ENCODE data around the gene RNF113B.

RNF113B gene

DNA sequence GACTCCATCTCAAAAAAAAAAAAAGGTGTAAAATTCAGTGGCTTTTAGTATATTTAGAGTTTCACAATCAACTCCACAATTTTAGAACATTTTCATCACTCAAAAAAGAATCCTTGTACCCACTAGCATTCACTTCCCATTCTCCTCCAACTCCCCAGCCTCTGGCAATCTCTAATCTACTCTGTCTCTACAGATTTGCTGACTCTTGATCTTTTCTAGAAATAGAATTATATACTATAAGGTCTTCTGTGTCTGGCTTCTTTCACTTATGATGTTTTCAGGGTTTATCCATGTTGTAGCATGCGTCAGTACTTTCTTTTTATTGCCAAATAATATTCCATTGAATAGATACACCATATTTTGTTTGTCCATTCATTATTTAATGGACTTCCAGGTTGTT is 42.2 kb downstream of the RNF113B start:
- no peak for DNase-seq

DNA sequence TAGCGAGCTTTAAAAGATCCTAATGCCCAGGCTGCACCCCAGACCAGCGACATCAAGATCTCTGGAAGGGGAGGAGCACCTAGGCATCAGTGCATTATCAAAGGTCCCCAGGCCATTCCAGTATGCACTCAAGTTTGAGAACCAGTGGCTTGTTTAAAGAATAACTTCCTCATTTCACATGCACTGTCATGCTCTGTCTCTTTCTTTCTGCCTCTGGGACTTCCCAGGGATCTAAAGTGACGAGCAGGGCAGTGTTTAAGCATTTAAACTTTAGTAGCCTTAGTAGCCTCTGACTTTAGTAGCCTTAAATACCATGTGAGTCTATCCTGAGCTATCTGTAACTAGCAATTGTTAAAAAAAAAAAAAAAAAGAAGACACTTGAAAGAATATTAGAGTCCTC is 43.1 kb downstream of the RNF113B start:
- DNase-seq = no peak

DNA sequence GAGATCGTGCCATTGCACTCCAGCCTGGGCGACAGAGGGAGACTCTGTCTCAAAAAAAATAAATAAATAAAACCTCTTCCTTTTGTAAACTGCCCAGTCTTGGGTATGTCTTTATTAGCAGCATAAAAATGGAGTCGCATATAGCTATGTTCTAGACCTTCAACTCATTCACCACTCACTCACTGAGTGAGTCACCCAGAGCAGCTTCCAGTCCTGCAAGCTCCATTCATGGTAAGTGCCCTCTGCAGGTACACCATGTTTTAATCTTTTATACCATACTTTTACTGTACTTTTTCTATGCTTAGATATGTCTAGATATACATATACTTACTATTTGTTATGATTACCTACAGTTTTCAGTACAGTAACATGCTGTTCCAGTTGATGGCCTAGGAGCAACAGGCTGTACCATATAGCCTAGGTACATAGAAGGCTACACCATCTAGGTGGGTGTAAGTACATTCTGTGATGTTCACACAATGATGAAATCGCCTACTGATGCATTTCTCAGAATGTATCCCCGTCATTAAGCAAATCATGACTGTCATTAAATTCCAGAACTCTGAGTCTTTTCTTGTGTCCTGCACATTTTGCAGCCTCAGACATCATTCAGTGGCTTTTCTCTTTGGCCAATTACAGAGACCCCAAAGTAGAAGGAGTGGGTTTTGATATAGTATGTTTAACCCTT is 47.9 kb downstream of the RNF113B start:
- DNase-seq = no peak

Data from CD4-positive, alpha-beta T cell treated with Interleukin-17A for 4 hours (primary cell).